Prostate gland (tissue), 2 donors: ENCODE data around the gene USP25.

Experiments
- POLR2A ChIP-seq: fragments of 450-650 bp; IDR thresholded peaks from one replicate; pipeline ENCODE4 v1.6.1; 2016; ENCODE audit warnings: antibody characterized with exemption, mild to moderate bottlenecking
- POLR2AphosphoS5 ChIP-seq: sonication (generic); formaldehyde crosslinking; IDR thresholded peaks from one replicate; pipeline ENCODE4 v1.6.1; 2017; ENCODE audit warnings: antibody characterized with exemption
- TF ChIP-seq, protein P1 (sequence below), 4 experiments: fragments of 200-600 bp in 2 of 4; fragments of 450-650 bp in 2 of 4; sonication (generic) in 2 of 4; IDR thresholded peaks; 1 replicate in 3 of 4; 2 replicates in 1 of 4; pipeline ENCODE4 v1.5.1; 2016 to 2019; ENCODE audit warnings: antibody characterized with exemption in 4 of 4, mild to moderate bottlenecking in 2 of 4, moderate library complexity in 2 of 4

DNA sequence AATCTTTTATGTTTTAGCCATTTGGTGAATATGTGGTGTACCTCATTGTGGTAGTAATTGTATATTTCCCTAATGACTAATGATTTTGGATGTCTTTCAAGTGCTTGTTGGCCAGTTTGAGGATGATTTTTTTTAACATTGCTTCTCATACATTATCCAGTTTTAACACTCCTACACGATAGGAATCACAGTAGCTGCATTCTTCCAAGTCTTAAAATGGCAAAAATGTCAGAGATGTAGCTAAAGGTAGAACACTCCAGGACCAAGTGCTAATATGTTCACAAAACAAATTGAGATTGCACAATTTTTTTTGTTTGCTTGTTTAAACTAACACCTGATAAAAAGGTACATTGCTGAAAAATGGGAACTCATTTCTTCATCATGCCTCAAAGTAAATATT, 11.7 kb downstream of the USP25 start:
- TF ChIP-seq, protein P1, sequence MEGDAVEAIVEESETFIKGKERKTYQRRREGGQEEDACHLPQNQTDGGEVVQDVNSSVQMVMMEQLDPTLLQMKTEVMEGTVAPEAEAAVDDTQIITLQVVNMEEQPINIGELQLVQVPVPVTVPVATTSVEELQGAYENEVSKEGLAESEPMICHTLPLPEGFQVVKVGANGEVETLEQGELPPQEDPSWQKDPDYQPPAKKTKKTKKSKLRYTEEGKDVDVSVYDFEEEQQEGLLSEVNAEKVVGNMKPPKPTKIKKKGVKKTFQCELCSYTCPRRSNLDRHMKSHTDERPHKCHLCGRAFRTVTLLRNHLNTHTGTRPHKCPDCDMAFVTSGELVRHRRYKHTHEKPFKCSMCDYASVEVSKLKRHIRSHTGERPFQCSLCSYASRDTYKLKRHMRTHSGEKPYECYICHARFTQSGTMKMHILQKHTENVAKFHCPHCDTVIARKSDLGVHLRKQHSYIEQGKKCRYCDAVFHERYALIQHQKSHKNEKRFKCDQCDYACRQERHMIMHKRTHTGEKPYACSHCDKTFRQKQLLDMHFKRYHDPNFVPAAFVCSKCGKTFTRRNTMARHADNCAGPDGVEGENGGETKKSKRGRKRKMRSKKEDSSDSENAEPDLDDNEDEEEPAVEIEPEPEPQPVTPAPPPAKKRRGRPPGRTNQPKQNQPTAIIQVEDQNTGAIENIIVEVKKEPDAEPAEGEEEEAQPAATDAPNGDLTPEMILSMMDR (IDR thresholded peaks at IDR 0.05): no peak
- TF ChIP-seq POLR2A: no peak
- TF ChIP-seq POLR2AphosphoS5: no peak
